Suppressor macrophage treated with lipopolysaccharide for 1 hour (primary cell): Measurements from ENCODE around the gene TMEM132E.

Source experiments
- DNase-seq, 3 donors: peaks; one replicate each; pipeline ENCODE4 v3.0.0-alpha.2; 2020 to 2022

TMEM132E gene

DNA sequence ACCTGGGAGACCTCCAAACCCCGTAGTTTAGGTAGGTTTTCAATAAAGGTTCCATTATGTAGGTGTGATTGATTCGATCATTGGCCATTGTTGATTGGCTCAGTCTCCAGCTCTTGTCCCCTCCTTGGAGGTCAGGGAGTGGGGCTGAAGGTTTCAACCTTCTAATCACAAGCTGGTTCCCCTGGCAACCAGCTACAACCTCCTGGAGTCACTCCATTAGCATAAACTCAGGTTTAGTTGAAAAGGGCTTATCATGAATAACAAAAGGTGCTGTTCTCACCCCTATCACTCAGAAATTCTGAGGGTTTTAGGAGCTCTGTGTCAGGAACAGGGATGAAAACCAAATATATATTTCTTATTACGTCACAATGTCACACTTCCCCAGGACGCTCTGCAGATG, 28.5 kb downstream of the TMEM132E start:
- no peak for DNase-seq

DNA sequence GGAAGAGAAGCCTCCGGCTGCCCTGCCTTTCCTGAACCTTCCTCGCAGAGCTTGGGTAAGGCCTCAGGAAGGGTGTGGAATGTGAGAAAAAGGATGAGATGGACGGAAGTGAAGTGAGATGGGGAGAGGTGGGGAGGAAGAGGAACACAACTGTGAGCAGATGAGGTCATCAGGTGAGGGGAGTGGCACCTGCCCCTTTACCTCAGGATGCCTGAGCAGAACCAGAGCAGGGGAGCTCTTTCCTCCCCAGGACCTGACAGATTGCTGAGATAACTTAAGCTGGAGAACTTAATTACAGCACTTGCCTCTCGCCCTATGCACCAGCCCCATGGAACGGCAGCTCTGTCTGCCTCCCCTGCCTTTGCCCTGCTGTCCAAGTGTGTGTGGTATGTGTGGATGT, 29.8 kb downstream of the TMEM132E start:
- no peak for DNase-seq

DNA sequence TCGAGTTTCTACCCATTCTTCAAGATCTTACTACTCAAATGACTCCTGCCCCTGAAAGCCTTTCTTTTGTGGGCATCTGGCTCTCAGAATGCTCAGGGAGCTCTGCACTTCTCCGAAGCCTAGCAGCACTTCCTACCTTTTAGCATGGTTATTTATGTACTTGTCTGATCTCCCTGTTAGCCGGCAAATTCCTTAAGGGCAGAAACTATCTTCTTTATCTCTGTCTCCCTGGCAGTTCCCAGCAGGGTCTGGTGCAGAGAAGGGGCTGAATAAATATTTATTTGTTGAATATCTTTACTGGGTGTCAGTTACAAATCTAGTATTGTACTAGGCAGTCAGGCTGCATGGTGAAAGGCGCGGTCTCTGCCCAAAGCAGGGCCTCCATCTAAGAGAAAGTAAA, 30.7 kb downstream of the TMEM132E start:
- no peak for DNase-seq

DNA sequence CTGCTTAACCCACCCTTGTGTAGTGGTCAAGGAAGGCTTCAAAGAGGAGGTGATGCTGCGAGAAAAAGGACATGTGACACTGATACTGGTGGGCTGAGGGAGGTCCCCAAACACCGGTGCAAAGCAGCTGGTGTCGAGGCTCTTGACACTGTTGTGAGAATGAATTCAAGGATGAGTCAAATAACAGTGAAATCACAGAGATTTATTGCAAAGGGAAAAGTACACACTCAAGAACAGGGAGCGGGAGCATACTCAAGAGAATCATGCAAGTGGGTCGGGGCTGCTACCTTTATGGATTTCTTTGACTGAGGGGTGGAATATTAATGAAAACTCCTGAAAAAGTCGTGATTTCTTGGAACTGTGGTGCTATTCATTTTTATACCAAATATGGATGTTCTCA, 31.1 kb downstream of the TMEM132E start:
- no peak for DNase-seq

DNA sequence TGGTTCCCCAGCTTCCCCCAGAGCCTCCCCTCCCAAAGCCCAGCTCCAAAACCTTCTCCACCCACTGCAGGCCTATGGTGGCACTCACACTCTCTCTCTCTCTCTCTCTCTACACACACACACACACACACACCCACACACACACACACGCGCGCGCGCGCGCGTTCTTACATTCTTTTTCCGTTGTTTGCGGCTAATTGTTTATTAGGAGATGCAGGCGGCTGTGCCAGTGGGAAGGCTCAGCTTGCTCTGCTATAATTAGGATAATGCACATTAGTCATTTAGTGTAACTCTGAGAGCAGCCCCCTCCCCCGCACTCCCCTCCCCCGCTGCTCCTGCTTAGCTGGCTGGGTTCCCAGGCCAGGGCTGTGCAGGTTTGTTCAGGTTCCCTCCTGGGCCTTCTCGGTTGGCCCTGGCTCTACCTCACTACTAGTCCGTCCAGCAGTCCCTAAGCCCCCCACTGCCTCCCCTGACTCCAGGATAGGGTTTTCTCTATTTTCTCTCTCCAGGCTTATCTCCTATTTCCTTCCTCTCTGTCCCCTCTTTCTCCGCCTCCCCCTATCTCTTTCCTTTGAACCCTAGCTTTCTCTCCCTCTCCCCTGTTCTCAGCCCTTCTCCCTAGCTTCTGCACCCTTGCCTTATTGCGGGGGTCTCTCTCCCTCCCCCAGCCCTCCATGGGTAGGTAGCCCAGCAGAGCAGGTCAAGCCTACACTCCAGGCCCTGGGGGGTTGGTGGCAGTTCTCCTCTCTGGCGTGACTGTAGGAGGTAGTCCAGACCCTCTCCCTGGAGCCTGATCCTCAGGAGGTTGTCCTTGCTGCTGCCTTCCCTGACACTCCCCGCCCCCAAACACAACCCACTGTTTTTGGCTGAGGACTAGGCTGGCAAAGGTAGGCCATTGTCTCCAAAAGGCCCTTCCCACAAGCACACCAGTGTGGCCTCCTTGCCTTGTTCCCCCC, 34.0 kb downstream of the TMEM132E start:
- peak in 1 of 3 donors; percentile 14 for DNase-seq

DNA sequence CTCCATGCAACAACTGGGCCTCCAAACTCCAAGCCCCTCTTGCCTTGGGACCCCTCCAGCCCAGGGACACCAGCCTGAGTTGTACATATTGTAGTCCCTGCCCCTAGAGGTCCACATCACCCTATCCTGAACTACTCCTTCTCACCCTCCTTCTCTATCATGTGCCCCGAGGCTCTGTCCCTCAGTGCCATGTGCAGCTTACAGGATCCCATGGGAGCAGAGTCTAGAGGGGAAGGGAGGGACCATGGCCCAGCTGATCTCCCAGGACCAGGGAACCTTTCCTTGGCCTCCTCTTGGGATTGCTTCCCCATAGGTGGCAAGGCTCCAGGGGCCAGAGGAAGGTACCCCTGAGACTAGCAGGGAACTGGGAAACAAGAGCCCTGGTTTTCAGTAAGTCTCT, 35.3 kb downstream of the TMEM132E start:
- no peak for DNase-seq

DNA sequence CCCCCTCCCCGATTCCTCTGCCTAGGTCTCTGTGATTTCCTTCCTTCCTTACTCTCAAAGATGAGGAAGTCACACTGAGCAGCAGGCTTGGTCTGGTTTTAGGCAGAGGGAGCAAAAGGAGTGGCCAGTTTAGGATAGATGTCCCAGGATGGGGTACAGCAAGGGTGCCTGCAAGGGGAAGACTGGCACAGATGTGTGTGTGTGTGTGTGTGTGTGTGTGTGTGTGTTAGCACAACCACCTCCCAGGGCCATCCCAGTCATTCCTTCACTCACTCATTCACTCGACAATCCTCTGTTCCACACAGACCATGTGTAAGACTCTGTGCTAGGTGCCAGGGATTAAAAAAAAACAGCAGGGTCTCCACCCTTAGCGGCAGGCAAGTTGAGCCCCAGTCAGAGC, 35.9 kb downstream of the TMEM132E start:
- no peak for DNase-seq

DNA sequence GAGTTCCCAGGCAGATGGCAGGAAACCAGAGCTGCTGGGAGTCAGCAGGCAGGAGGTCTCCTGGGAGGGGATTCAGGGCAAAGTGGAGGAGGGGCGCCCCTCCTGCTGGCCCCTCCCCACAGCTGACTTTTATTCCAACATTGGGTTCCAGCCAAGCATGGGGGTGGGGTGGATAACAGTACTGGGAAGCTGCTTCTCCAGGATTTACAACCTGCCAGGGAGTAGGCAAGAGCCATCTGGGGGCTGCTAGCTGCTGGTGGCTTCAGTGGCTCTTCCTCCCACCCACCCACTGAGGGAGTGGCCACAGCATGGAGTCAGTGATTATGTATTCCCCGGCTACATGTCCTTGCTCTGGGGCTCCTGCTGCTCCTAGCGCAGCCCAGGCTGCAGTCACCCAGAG, 36.8 kb downstream of the TMEM132E start:
- DNase-seq: no peak

DNA sequence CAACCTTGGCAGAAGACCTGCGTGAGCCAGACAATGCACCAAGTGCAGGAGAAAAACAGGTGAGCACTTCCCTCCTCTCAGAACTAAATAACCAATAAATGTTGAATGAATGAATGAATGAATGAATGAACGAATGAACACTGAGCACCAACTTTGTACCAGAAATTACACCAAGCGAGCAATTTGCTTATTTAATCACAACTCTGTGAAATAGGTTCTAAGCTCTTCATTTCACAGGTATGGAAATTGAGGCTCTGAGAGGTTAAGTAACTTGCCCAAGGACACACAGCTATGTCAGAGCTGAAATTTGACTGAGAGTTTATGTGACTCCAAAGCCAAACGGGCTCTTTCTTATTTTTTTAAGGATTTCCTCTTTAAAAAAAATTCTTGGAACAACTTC, 38.0 kb downstream of the TMEM132E start:
- DNase-seq: no peak

DNA sequence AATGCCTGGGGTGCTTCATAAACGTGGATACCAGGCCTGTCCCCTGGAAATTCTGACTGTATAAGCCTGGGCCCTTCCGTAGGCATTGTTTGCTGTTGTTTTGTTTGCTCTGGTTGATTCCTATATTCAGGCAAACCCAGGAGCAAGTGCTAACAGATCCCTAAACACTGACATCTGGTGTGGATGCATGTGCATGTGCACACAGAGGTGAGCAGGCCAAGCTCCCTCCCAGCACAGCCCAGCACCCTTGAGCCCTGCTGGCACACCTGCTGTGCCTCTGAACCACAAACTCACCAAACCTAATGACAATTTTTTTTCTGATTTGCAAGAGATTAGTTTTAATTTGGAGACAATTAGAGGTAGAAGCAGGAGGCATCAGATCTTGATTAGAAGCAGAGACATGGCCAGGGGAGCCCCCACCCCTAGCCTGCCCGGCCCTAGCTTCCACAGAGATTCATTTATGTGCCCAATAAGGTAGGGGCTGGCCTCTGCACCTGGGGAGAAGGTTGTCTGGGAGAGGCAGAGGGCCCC, 40.4 kb downstream of the TMEM132E start:
- no peak for DNase-seq

DNA sequence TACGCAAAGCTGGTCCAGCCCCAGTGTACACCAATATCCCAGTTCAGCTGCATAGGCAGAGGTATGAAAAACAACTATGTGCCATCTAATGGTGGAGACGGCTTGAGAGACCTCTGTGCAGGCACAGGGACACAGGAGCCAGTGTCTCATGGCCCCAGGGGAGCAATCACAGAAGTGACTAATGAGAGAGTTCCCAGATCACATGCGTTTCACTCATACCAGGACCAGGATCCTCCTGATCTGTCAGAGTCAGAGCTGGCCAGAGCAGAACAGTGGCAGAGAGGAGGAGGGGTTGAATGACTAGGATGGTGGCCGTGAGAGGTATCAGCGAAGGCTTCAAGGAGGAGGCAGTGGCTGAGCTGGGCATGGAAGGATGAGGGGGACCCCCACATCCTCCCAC, 41.1 kb downstream of the TMEM132E start:
- no peak for DNase-seq

DNA sequence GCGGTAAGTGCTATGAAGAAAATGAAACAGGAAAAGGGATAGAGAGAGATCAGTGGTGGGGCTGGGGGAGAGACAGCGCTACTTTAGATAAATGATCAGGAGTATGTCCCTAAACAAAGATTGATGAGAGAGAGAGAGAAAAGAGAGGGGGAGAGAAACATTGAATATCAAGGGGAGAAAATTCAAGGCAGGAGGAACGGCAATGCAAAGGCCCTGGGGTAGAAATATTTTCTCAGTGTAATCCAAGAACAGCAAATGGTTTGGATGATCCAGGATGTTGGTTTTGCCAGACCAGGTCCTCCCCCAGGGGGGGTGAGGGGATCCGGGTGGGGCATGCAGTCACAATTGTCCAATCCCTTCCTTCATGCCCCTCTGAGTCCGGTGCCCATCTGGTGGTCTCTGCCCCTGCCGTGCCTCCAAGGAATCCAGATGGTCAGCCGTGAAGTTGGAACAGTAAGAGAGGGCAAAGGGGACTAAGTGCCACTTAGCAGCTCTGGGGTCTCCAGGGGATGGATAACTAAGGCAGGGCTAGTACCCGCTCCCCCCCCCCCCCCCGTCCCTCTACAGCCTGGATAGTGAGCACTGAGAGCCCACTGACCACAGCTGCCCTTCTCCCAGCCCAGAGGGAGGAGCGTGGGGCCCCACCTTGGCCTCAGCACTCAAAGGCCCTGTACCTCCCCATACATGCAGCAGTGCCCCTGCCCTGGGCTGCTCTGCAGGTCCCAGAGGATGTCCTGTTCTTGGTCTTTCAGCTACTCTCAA, 43.7 kb downstream of the TMEM132E start:
- DNase-seq: no peak

DNA sequence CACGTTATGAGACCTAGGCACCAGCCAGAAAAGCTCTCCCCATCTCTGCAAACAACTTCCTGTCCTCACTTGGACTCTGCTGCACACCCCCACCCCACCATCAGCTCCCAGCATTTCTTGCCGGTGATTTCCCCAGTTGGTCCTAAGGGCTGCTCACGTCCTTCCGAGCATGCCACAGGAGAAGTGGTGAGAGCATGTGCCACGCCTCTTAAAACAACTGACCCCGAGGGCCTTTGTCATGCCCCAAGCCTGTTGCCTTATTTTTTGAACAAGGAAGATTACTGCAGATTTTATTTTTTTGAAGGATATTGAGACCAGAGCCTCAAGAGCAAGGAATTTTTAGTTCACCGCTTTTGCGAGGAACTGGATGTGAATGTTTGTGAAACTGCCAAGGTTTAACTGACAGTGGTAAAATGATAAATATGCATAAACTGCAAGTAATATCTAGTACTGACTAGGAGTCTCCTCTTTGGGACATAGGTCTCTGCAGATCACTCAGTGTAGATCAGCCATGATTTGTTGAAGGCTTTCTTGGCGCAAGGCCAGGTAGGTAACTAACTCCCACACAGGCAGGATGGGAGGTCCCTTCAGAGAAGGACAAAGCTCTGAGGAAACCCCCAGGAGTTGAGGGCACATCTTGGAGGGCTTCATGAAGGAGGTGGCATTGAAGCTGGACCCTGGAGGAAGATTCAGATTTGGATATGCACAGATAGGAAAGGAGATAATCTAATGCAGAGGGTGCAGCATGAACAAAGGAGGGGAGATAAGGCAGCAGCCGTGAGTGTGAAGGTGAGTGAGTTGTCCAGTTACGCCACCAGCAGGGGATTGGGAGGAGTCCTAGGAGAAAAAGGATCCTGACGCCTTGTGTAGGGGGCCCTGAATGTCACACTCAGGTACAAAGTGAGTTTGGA, 44.7 kb downstream of the TMEM132E start:
- DNase-seq: no peak

DNA sequence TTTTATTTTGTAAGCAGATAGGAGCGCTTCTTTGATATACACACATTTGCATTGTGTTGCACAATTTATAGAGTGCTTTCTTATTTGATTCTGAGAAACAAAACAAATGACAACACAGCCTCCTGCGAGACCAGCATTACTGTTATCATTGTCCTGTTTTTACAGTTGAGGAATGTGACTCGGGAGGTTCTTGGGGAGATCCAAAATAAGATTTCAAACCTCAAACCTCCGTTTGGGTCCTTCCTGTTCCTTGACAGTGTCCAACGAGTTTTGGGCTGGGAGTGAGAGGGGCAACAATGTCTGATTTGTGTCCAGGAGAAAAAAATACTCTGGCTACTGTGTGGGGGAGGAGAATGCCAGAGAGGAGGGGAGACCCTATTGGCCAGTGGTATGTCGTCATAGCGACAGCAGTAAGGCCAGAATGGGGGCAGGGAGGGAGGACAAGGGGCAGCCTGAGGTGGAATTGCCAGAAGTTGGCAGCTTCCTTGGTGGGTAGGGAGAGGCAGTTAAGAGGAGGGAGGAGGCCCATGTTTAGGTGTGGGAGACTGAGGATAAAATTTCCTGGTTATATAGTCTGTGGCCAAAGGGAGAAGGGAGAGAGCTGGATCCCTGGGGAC, 45.5 kb downstream of the TMEM132E start:
- DNase-seq: no peak

DNA sequence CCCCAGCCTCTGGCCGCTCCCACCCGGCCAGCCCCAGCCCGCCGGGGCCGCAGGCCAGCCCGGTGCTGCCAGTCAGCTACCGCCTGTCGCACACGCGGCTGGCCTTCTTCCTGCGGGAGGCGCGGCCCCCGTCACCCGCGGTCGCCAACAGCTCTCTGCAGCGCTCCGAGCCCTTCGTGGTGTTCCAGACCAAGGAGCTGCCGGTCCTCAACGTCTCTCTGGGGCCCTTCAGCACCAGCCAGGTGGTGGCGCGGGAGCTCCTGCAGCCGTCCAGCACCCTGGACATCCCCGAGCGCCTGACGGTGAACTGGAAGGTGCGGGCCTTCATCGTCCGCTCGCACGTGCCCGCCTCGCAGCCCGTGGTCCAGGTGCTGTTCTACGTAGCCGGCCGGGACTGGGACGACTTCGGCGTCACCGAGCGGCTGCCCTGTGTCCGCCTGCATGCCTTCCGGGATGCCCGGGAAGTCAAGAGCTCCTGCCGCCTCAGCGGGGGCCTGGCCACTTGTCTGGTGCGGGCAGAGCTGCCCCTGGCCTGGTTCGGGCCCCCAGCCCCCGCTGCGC, 46.8 kb downstream of the TMEM132E start:
- DNase-seq: no peak

DNA sequence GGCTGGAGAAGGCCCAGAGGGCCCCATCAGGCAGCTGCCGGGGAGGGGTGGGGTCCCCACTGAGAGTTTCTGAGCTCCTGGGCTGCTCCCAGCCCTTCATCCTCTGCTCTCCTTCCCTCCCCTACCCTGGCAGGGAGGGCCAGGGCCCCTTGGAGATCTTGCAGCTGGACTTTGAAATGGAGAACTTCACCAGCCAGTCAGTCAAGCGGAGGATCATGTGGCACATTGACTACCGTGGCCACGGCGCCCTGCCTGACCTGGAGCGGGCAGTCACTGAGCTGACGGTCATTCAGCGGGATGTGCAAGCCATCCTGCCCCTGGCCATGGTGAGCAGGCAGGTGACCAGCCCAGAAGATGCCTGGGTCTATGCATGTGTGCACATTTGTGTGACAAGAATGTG, 49.5 kb downstream of the TMEM132E start:
- DNase-seq: no peak

DNA sequence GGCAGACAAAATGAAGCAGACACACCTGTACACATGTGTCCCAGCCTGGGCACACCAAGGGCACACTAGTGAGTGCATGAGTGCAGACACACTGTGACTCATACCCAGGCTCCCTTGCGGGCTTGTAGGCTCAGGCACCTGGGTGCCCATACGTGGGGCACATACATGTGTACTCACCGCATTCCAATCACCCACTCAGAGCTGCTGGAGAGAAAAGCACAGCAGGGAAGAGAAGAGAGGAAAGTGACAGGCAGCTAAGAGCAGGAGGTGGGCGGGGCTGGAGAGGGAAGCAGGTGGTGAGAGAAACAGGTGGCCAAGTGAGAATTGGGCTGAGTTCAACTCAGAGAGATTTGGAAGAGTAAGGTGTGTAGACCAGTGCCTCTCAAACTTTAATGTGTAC, 54.0 kb downstream of the TMEM132E start:
- DNase-seq: no peak

DNA sequence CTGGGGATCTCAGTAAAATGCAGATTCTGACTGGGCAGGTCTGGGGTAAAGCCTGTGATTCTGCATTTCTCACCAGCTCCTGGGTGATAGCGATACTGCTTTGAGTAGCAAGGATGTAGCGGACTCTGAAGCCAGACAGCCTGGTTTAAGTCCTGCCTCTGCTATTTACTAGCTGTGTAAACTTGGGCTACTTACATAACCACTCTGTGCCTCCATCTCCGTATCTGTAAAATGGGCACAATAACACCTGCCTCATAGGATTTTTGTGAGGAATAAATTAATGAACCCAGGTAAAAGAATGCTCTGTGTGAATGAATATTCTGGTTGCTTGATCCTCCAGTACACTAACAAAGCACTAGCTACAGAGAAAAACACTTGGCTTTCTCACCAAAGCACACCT, 54.4 kb downstream of the TMEM132E start:
- no peak for DNase-seq

DNA sequence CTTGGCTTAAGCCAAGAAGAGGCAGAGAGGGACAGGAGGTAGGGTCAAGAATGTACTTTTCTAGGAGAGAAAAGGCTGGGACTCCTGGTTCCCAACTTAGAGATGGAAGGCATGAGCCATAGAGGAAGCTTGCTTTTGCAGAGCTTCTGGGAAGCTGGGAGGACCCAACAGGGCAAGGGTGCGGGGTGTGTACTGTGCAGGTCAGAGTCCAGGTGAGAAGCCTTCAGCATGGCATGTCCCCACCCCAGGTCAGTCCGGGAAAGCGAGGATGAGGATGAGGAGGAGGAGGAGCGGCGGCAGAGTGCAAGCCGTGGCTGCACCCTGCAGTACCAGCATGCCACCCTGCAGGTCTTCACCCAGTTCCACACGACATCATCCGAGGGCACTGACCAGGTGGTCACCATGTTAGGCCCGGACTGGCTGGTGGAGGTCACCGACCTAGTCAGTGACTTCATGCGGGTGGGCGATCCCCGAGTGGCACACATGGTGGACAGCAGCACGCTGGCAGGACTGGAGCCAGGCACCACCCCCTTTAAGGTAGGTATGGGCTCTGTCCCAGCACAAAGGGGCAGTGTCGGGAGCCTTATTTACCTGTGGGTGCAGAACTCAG, 55.3 kb downstream of the TMEM132E start:
- no peak for DNase-seq

DNA sequence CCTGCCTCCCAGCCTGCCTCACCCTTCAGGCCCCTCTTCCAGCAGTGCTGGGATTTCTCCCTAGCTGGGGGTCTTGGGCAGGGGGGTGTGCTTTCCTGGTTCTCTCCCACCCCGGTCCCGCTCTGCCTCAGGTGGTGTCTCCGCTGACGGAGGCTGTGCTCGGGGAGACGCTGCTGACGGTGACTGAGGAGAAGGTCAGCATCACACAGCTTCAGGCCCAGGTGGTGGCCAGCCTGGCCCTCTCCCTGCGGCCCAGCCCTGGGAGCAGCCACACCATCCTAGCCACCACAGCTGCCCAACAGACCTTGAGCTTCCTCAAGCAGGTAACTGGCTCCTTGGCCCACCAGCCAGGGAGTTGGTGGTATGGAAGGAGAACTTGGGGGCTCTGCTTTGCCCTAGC, 56.5 kb downstream of the TMEM132E start:
- no peak for DNase-seq

DNA sequence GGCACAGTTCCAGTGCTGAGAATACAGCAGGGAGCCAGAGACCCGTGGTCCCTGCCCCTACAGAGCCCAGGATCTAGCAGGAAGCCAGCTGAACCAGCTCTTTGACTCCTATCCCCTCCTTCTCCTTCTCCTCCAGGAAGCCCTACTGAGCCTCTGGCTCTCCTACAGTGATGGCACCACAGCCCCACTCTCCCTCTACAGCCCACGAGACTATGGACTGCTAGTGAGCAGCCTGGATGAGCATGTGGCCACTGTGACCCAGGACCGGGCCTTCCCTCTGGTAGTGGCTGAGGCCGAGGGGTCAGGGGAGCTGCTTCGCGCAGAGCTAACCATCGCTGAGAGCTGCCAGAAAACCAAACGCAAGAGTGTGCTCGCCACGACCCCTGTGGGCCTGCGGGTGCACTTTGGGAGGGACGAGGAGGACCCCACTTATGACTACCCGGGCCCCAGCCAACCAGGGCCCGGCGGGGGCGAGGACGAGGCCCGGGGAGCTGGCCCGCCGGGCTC, 57.7 kb downstream of the TMEM132E start:
- DNase-seq: no peak
